GM13977 (cell line): ENCODE measurements around the gene IGF1R.

ENCODE experiments used
- DNase-seq: peaks from one replicate; pipeline ENCODE4 v3.0.0; 2012; ENCODE audit warnings: low spot score
- CTCF ChIP-seq: IDR thresholded peaks from 2 replicates; pipeline ENCODE4 v1.5.1; 2012; ENCODE audit warnings: mild to moderate bottlenecking, control low read depth; ENCODE audit not compliant: insufficient read depth; ENCODE audit errors: extremely low read depth, missing control alignments
- in situ Hi-C: fragments of 300-500 bp; cut with MboI; formaldehyde crosslinking; loops from one replicate; pipeline ENCODE4 v1.12.0; 2022; ENCODE audit warnings: low sequenced_read_pairs, low pct_unique_long_range_greater_than_20kb, mixed read lengths, inconsistent platforms; ENCODE audit not compliant: unreplicated experiment

Gene IGF1R

GRCh38 chr15:98720577-98721565 lies 72.5 kb downstream of the IGF1R start:
- in situ Hi-C loops: no loop called here
- no peak for TF ChIP-seq CTCF
- DNase-seq: no peak

- no peak for TF ChIP-seq CTCF
- in situ Hi-C loops: no loop called here
- no peak for DNase-seq
Measured at GRCh38 chr15:98722209-98722608, 73.9 kb downstream of the IGF1R start.

GRCh38 chr15:98722645-98723044 lies 74.3 kb downstream of the IGF1R start:
- in situ Hi-C loops: no loop called here
- TF ChIP-seq CTCF: no peak
- no peak for DNase-seq

GRCh38 chr15:98723195-98723594 lies 74.9 kb downstream of the IGF1R start:
- TF ChIP-seq CTCF: no peak
- in situ Hi-C loops: no loop called here
- DNase-seq: no peak

- no peak for DNase-seq
- TF ChIP-seq CTCF: no peak
- in situ Hi-C loops: no loop called here
Measured at GRCh38 chr15:98724048-98724447, 75.7 kb downstream of the IGF1R start.

- TF ChIP-seq CTCF: no peak
- in situ Hi-C loops: no loop called here
- no peak for DNase-seq
Measured at GRCh38 chr15:98724494-98724893, 76.2 kb downstream of the IGF1R start.
